ENCODE measurements around the gene SLC9A8. TPM values are rescaled to one million over a fixed set of nuclear protein-coding genes. Genes with fewer than 3 reads are reported as not detected.

Gene SLC9A8
- total RNA-seq, 1 donor from 2014 or later = 35.0 TPM

GRCh38 chr20:49915380-49916145, 102.9 kb downstream of the SLC9A8 start, which contains the start of gene SPATA2:
TSS of gene SPATA2 (minus strand) at chr20:49915529. CDS start at chr20:49908490, 7,039 bp downstream.
- DNase-seq (ENCODE audit: low spot score) = peak; percentile 95

- DNase-seq (ENCODE audit: low spot score) = no peak
These were observed 103.7 kb downstream of the SLC9A8 start for GRCh38 chr20:49916146-49917002.

GRCh38 chr20:49918446-49918845, 105.8 kb downstream of the SLC9A8 start:
- DNase-seq (ENCODE audit: low spot score) = no peak

- DNase-seq (ENCODE audit: low spot score) = no peak
These were observed 106.4 kb downstream of the SLC9A8 start for GRCh38 chr20:49919009-49919408.

GRCh38 chr20:49919461-49919860, 106.8 kb downstream of the SLC9A8 start:
- no peak for DNase-seq (ENCODE audit: low spot score)

GRCh38 chr20:49924247-49924646, 111.6 kb downstream of the SLC9A8 start:
- no peak for DNase-seq (ENCODE audit: low spot score)

GRCh38 chr20:49925901-49926454, 113.3 kb downstream of the SLC9A8 start:
- DNase-seq (ENCODE audit: low spot score) = no peak

GRCh38 chr20:49928411-49929141, 115.9 kb downstream of the SLC9A8 start:
- DNase-seq (ENCODE audit: low spot score) = peak; percentile 90

- DNase-seq (ENCODE audit: low spot score) = no peak
These were observed 116.5 kb downstream of the SLC9A8 start for GRCh38 chr20:49929142-49929494.

GRCh38 chr20:49935746-49936152, 123.1 kb downstream of the SLC9A8 start:
- no peak for DNase-seq (ENCODE audit: low spot score)

GRCh38 chr20:49936153-49937026, 123.8 kb downstream of the SLC9A8 start, which contains the start of gene RNF114:
TSS of gene RNF114 (plus strand) at chr20:49936397. CDS start at chr20:49936413, 16 bp downstream.
- peak; percentile 92 for DNase-seq (ENCODE audit: low spot score)

GRCh38 chr20:49937027-49937929, 124.7 kb downstream of the SLC9A8 start:
- no peak for DNase-seq (ENCODE audit: low spot score)

- DNase-seq (ENCODE audit: low spot score) = no peak
These were observed 125.8 kb downstream of the SLC9A8 start for GRCh38 chr20:49938173-49939163.

- DNase-seq (ENCODE audit: low spot score) = no peak
These were observed 128.8 kb downstream of the SLC9A8 start for GRCh38 chr20:49941456-49941855.
